NT2/D1 (cell line): ENCODE data around the gene BCAN.

Experiments
- DNase-seq: peaks from one replicate; pipeline ENCODE4 v3.0.0-alpha.2; 2011; ENCODE audit warnings: low read depth, low spot score
- H3K27me3 ChIP-seq: 2 replicates; pipeline ENCODE4 v1.6.0; 2011; ENCODE audit warnings: mild to moderate bottlenecking; ENCODE audit not compliant: insufficient read length, insufficient read depth
- H3K36me3 ChIP-seq: 2 replicates; pipeline ENCODE4 v1.6.1; 2011; ENCODE audit warnings: mild to moderate bottlenecking, low read length, mixed read lengths; ENCODE audit not compliant: insufficient read depth, insufficient read length
- H3K4me1 ChIP-seq: 2 replicates; pipeline ENCODE4 v1.5.1; 2011; ENCODE audit not compliant: insufficient read depth, insufficient read length
- H3K4me3 ChIP-seq: 2 replicates; pipeline ENCODE4 v1.5.1; 2011; ENCODE audit warnings: low read depth; ENCODE audit not compliant: insufficient read length
- H3K9ac ChIP-seq: 2 replicates; pipeline ENCODE4 v1.6.0; 2011; ENCODE audit warnings: low read depth; ENCODE audit not compliant: insufficient read length
- H3K9me3 ChIP-seq: 2 replicates; pipeline ENCODE4 v1.5.1; 2011; ENCODE audit warnings: mild to moderate bottlenecking, low read length; ENCODE audit not compliant: insufficient read depth
- SUZ12 ChIP-seq: IDR thresholded peaks from 2 replicates; pipeline ENCODE4 v1.6.1; 2011; ENCODE audit not compliant: insufficient read length, insufficient read depth; ENCODE audit errors: extremely low read depth
- YY1 ChIP-seq: IDR thresholded peaks from 2 replicates; pipeline ENCODE4 v1.6.1; 2011; ENCODE audit not compliant: insufficient read length, insufficient read depth
- ZNF274 ChIP-seq: IDR thresholded peaks from 2 replicates; pipeline ENCODE4 v1.6.1; 2011; ENCODE audit warnings: mild to moderate bottlenecking, low read depth, low read length

The BCAN gene

DNA sequence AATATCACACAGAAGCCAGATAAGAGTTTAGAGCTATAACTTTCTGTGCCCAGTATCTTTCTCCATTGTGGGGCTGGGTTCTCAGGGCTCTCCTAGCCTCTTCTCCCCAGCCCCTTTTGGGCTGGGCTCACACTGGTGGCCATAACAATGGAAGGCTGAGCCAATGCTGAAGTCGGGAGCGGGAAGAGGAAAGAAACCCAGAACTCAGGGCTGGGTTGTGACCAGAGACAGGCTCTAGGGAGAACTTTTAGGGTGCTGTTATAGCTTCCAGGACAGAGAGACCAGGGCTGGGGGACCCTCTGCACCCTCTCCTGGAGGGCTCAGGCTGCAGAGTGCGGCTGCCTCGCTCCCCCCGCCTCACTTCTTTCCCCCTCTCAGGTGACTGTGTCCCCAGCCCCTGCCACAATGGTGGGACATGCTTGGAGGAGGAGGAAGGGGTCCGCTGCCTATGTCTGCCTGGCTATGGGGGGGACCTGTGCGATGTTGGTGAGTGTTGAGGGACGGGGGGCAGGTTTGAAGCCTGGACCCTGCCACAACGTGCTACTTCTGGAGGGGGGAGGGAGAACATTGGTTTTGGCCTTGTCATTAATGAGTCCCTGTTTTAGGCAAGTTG, 14.1 kb downstream of the BCAN start:
- H3K9ac ChIP-seq: no peak overlapping the region
- H3K36me3 ChIP-seq: no peaks in the 10 kb centered on the region
- no peak for DNase-seq
- peaks cover 49% of the 10 kb centered on the region for H3K27me3 ChIP-seq
- H3K4me1 ChIP-seq: peaks cover 34% of the 10 kb centered on the region
- H3K4me3 ChIP-seq: no peak overlapping the region
- TF ChIP-seq SUZ12 (no peak), YY1 (no peak), ZNF274 (no peak)
- no peaks in the 10 kb centered on the region for H3K9me3 ChIP-seq

DNA sequence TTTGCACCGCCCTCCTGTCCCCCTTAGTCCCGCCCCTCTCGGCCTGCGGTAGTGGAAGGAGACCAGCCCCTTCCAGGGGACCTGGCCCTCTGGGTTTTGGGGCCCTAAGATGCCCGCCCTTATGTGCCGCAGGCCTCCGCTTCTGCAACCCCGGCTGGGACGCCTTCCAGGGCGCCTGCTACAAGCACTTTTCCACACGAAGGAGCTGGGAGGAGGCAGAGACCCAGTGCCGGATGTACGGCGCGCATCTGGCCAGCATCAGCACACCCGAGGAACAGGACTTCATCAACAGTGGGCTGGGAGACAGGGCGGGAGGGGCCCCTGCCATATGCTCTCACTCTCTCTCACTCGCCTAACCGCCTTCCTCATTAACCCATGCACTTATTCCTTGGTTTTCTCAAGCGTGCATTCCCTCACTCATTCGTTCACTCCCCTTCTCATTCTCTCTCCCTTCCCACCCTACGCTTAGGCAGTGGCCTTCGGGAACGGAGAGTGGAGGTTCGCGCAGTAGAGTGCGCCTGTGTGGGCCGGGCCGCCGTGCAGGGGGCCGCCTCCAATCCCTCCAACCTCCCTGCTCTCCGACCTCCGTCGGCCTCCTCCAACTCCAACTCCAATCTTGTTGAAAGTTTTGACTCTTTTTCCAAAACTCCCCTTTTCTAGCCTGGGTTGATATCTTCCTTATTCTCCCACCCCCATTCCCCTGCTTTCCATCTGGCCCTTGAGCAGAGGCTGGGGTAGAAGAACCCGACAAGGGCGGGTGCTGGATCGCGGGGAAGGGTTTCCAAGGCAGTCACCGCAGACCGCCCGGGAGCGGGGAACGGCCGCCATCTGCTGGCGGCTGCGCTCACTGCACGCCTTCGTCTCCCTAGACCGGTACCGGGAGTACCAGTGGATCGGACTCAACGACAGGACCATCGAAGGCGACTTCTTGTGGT, 15.2 kb downstream of the BCAN start:
- H3K9ac ChIP-seq: peak overlapping the region; percentile 35
- no peak for TF ChIP-seq ZNF274
- TF ChIP-seq SUZ12: no peak
- no peak for TF ChIP-seq YY1
- H3K4me1 ChIP-seq: peaks cover 42% of the 10 kb centered on the region
- H3K27me3 ChIP-seq: peaks cover 44% of the 10 kb centered on the region
- no peaks in the 10 kb centered on the region for H3K36me3 ChIP-seq
- no peak for DNase-seq
- peak overlapping the region; percentile 1 for H3K4me3 ChIP-seq
- no peaks in the 10 kb centered on the region for H3K9me3 ChIP-seq

DNA sequence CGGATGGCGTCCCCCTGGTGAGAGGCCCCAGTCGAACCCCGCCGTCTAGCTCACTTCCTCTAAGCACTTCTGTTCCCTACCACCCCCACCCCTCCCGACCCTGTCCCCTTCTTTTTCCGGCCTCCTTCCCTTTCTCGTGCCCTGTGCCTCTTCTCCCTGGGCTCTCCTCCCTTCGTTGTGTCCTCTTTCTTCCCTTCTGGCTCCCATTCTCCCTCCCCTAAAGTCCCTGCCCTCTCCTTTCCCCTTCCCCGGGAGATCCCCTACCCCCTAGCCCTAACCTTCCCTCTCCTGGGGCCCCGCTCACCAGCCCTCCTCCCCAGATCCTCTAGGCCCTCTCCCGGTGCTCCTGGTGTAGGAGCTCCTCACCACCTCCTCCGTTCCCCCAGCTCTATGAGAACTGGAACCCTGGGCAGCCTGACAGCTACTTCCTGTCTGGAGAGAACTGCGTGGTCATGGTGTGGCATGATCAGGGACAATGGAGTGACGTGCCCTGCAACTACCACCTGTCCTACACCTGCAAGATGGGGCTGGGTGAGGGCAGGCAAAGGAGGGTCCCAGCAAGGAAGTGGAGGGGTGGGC, 15.9 kb downstream of the BCAN start:
- no peaks in the 10 kb centered on the region for H3K9me3 ChIP-seq
- H3K9ac ChIP-seq: peak overlapping the region; percentile 35
- TF ChIP-seq SUZ12 (no peak), YY1 (no peak), ZNF274 (no peak)
- no peak for DNase-seq
- peak overlapping the region; percentile 1 for H3K4me3 ChIP-seq
- peaks cover 48% of the 10 kb centered on the region for H3K4me1 ChIP-seq
- H3K27me3 ChIP-seq: peaks cover 44% of the 10 kb centered on the region
- no peaks in the 10 kb centered on the region for H3K36me3 ChIP-seq

DNA sequence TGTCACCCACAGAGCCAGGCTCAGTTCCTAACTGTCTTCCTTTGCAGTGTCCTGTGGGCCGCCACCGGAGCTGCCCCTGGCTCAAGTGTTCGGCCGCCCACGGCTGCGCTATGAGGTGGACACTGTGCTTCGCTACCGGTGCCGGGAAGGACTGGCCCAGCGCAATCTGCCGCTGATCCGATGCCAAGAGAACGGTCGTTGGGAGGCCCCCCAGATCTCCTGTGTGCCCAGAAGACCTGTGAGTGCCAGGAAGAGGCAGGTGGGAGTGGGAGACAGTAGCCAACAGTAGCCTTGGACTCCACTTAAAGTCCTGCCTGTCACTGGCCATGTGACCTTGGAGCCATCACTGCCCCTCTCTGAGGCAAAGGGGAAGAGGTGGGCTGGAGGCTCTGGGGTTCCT, 16.6 kb downstream of the BCAN start:
- H3K36me3 ChIP-seq: no peaks in the 10 kb centered on the region
- peaks cover 53% of the 10 kb centered on the region for H3K4me1 ChIP-seq
- peaks cover 44% of the 10 kb centered on the region for H3K27me3 ChIP-seq
- DNase-seq: no peak
- no peak overlapping the region for H3K4me3 ChIP-seq
- TF ChIP-seq ZNF274 (no peak), YY1 (no peak), SUZ12 (no peak)
- peak overlapping the region; percentile 12 for H3K9ac ChIP-seq
- H3K9me3 ChIP-seq: no peaks in the 10 kb centered on the region

DNA sequence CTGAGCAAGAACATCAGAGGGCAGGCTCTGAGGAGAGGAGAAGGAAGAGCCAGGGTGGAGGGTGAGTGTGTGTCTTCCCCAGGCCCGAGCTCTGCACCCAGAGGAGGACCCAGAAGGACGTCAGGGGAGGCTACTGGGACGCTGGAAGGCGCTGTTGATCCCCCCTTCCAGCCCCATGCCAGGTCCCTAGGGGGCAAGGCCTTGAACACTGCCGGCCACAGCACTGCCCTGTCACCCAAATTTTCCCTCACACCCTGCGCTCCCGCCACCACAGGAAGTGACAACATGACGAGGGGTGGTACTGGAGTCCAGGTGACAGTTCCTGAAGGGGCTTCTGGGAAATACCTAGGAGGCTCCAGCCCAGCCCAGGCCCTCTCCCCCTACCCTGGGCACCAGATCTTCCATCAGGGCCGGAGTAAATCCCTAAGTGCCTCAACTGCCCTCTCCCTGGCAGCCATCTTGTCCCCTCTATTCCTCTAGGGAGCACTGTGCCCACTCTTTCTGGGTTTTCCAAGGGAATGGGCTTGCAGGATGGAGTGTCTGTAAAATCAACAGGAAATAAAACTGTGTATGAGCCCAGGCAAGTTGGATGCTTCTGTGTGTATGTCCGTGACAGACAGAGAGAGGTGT, 17.1 kb downstream of the BCAN start:
- Histone ChIP-seq H3K4me1 (peaks cover 58% of the 10 kb centered on the region), H3K9ac (no peak overlapping the region), H3K36me3 (no peaks in the 10 kb centered on the region), H3K27me3 (peaks cover 44% of the 10 kb centered on the region), H3K9me3 (no peaks in the 10 kb centered on the region), H3K4me3 (no peak overlapping the region)
- TF ChIP-seq YY1: no peak
- no peak for TF ChIP-seq SUZ12
- TF ChIP-seq ZNF274: no peak
- DNase-seq: no peak

DNA sequence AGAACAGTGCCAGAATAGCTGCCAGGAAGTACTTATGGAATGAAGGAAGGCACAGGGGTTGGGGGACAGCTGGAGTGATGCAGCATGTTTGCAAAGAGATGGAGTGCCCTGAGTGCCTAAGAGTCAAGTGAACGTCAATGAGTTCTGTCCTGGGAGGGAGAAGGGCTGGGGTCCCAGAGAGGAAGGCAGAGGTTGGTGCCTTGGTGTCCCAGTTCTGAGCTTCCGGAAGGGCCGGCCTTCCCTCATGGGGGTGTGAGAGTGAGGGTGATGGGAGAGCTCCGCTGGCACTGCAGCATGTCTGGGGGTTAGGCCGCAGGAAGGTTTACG, 17.7 kb downstream of the BCAN start:
- TF ChIP-seq SUZ12 (no peak), ZNF274 (no peak), YY1 (no peak)
- Histone ChIP-seq H3K4me1 (peaks cover 64% of the 10 kb centered on the region), H3K9me3 (no peaks in the 10 kb centered on the region), H3K27me3 (peaks cover 44% of the 10 kb centered on the region), H3K4me3 (no peak overlapping the region), H3K36me3 (no peaks in the 10 kb centered on the region), H3K9ac (peak overlapping the region; percentile 50)
- no peak for DNase-seq
